Measurements from ENCODE around the gene EFCAB8. TPM values are rescaled to one million over a fixed set of nuclear protein-coding genes. Genes with fewer than 3 reads are reported as not detected.
A peak's percentile ranks its signal among the peaks of the same experiment; 100 is the strongest.

The EFCAB8 gene
- total RNA-seq, 8 experiments from 2014 or later = 0.05 to 0.73 (median 0.17) TPM; not detected in 3

DNA sequence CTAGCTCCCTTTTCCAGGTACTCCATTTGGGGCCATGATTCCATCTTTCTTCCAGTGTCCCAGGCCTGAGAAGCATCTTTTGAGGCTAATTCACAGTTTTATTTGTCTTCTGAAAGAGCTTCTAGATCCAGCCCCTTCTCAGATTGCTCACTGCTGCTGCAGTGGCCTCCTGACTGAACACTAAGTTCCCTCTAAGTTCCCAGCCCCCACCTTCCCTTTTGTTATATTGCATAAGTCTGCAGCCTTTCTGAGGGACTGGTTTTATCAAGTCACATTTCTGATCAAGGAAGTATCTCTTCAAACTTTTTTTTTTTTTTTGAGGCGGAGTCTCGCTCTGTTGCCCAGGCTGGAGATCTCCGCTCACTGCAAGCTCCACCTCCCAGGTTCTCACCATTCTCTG is 28.3 kb upstream of the EFCAB8 start:
- WGBS, 10 experiments = 90 to 100% (median 92%) methylated on average over 1 to 3 of the region's 3 CpGs; no CpG with 5 or more reads in 7 of the 10 experiments
- no peak for ATAC-seq (replicated peaks in 6 of 8)
- H3K27ac ChIP-seq = no peak overlapping the region

GRCh38 chr20:32831982-32832381 is 26.7 kb upstream of the EFCAB8 start:
- in situ Hi-C loops (cut with MboI; ENCODE audit: low pct_unique_long_range_greater_than_20kb in 2 of 9, low sequenced_read_pairs in 9 of 9, unreplicated experiment in 9 of 9) = no loop called here
- Histone ChIP-seq H3K4me1 (replicated peaks in 1 of 2) (peaks cover 0 to 4% of the 10 kb centered on the region in 2 donors), H3K27ac (no peak overlapping the region), H3K4me3 (no peak overlapping the region)
- WGBS, 10 experiments = 60 to 100% (median 77%) methylated on average over 1 to 5 of the region's 5 CpGs
- ATAC-seq (replicated peaks in 6 of 8) = no peak

More for the DNA sequence above, 28.3 kb upstream of the EFCAB8 start:
- in situ Hi-C loops (cut with MboI; ENCODE audit: low pct_unique_long_range_greater_than_20kb in 2 of 9, low sequenced_read_pairs in 9 of 9, unreplicated experiment in 9 of 9) = no loop called here
- H3K4me1 ChIP-seq (replicated peaks in 1 of 2) = peaks cover 0 to 4% of the 10 kb centered on the region in 2 donors
- H3K4me3 ChIP-seq = no peak overlapping the region

GRCh38 chr20:32832664-32833063 is 26.1 kb upstream of the EFCAB8 start:
- no peak overlapping the region for H3K4me3 ChIP-seq
- H3K4me1 ChIP-seq (replicated peaks in 1 of 2) = peaks cover 0 to 1% of the 10 kb centered on the region in 2 donors
- no peak overlapping the region for H3K27ac ChIP-seq
- in situ Hi-C loops (cut with MboI; ENCODE audit: low pct_unique_long_range_greater_than_20kb in 2 of 9, low sequenced_read_pairs in 9 of 9, unreplicated experiment in 9 of 9) = no loop called here
- WGBS, 10 experiments = 90 to 100% (median 97%) methylated on average over 2 to 11 of the region's 11 CpGs
- ATAC-seq (replicated peaks in 6 of 8) = no peak

- Histone ChIP-seq H3K4me1 (replicated peaks in 1 of 2) (no peaks in the 10 kb centered on the region), H3K27ac (no peak overlapping the region), H3K4me3 (no peak overlapping the region)
- no peak for ATAC-seq (replicated peaks in 6 of 8)
- in situ Hi-C loops (cut with MboI; ENCODE audit: low pct_unique_long_range_greater_than_20kb in 2 of 9, low sequenced_read_pairs in 9 of 9, unreplicated experiment in 9 of 9) = no loop called here
These were observed 23.8 kb upstream of the EFCAB8 start for GRCh38 chr20:32834972-32835371.

DNA sequence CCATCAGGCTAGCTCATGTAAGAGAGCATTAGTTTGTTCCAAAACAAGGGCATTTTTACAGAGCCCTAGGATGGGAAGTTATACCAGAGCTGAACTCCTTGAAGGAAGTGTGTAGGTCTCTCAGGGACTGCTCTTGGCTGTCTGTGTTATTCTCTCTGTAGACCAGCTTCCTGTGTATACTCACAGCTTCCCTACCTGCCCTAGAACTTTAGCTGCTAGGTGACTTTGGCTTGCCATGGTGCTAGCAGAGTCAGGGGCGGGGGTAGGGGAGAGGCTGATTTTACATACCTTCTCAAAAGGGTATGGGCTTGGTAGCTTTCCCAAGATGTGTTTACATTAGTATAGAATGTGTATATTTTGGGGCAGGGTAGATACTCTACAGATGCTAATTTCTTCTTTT is 21.6 kb upstream of the EFCAB8 start:
- ATAC-seq (replicated peaks in 6 of 8) = peak in 1 of 8 experiments; percentile 18
- WGBS, 10 experiments = 67 to 100% methylated on average over 1 of the region's 1 CpG; no CpG with 5 or more reads in 8 of the 10 experiments
- Histone ChIP-seq H3K27ac (no peak overlapping the region), H3K4me1 (replicated peaks in 1 of 2) (no peaks in the 10 kb centered on the region), H3K4me3 (no peak overlapping the region)
- in situ Hi-C loops (cut with MboI; ENCODE audit: low pct_unique_long_range_greater_than_20kb in 2 of 9, low sequenced_read_pairs in 9 of 9, unreplicated experiment in 9 of 9) = no loop called here

DNA sequence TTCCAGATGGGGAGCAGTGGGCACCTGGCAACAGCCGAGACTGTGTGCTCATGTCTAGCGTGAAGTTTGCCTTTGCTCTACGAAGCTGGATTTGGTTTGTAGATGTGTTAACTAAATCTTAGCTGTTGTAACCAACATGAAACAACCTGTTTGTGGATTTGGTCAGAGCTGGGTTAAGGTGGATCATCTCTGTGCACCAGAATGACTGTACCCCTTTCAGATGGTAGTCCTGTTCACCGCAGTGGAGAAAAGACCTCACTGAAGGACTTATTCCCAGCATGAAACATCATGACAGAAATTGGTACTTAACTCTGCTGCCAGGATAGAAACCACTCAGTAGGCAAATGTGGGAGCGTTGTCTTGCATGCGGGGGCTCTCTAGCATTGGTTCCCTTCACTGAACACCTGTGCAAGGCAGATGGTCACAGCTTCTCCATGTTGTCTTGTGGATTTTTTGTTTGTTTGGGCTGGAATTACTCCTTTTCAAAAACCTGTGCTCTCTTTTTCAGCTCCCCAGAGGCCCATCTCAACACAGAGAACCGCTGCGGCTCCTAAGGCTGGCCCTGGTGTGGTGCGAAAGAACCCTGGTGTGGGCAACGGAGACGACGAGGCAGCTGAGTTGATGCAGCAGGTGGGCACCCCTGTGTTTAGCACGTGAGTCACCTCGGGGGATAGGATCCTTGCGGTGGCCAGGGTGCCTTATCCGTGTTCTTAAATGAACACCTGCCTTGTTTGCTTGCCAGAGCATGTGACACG is 19.3 kb upstream of the EFCAB8 start:
- Histone ChIP-seq H3K4me1 (replicated peaks in 1 of 2) (no peaks in the 10 kb centered on the region), H3K27ac (no peak overlapping the region), H3K4me3 (no peak overlapping the region)
- in situ Hi-C loops (cut with MboI; ENCODE audit: low pct_unique_long_range_greater_than_20kb in 2 of 9, low sequenced_read_pairs in 9 of 9, unreplicated experiment in 9 of 9) = no loop called here
- 70 to 100% (median 94%) methylated on average over 1 to 6 of the region's 17 CpGs; no CpG with 5 or more reads in 2 of the 10 experiments for WGBS, 10 experiments
- ATAC-seq (replicated peaks in 6 of 8) = no peak

DNA sequence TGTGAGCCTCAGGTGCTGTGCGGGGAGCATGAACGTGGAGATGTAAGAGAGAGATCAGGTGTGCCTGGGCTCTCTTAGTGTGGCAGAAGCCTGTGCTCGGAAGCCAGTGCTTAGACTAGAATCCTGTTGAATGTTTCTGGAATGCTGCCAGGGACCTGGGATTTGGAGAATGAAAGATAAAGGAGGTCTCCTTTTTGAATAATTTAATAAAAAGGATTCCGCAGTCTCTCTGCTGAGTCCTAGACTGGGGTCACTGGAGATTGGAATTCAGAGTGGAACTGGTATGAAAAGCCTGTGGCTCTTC is 18.8 kb upstream of the EFCAB8 start:
- 80 to 100% (median 100%) methylated on average over 1 to 3 of the region's 4 CpGs; no CpG with 5 or more reads in 2 of the 10 experiments for WGBS, 10 experiments
- Histone ChIP-seq H3K4me1 (replicated peaks in 1 of 2) (no peaks in the 10 kb centered on the region), H3K27ac (no peak overlapping the region), H3K4me3 (no peak overlapping the region)
- in situ Hi-C loops (cut with MboI; ENCODE audit: low pct_unique_long_range_greater_than_20kb in 2 of 9, low sequenced_read_pairs in 9 of 9, unreplicated experiment in 9 of 9) = no loop called here
- no peak for ATAC-seq (replicated peaks in 6 of 8)

DNA sequence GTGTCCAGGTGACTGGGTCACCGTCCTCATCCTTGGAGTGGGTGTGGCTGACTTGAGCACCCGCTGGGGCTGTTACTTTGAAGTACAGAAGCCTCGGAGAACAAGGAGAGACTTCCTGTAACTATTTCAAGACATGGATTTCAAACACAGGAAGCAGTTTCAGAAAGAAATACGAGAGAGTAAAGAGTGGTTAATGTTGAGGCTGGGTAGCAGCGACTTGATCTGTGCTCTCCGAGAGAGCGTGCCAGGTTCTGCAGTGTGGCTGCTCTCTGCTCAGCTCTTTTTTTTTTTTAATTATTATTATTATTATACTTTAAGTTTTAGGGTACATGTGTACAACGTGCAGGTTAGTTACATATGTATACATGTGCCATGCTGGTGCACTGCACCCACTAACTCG is 17.5 kb upstream of the EFCAB8 start:
- no peak for ATAC-seq (replicated peaks in 6 of 8)
- Histone ChIP-seq H3K4me3 (no peak overlapping the region), H3K4me1 (replicated peaks in 1 of 2) (no peaks in the 10 kb centered on the region), H3K27ac (no peak overlapping the region)
- WGBS, 10 experiments = 87 to 100% (median 93%) methylated on average over 2 to 6 of the region's 9 CpGs; no CpG with 5 or more reads in 4 of the 10 experiments
- in situ Hi-C loops (cut with MboI; ENCODE audit: low pct_unique_long_range_greater_than_20kb in 2 of 9, low sequenced_read_pairs in 9 of 9, unreplicated experiment in 9 of 9) = no loop called here

DNA sequence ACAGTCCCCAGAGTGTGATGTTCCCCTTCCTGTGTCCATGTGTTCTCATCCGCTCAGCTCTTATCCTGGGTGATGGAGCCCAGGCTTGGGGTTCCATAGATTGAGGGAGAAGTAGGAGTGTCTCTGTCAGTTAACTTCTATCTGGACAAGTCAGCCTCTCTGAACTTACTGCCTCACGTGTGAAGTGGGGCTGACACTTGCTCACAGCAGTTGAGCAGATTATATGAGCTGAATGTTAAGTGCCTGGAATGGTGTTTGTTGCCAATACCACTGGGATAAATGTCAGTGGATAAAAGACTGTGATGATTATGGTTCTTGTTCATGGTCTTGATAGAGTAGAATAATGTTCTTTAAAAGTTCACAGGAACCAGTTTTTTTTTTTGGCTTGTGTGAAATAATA is 17.1 kb upstream of the EFCAB8 start:
- WGBS, 10 experiments = 80 to 100% (median 100%) methylated on average over 1 of the region's 2 CpGs; no CpG with 5 or more reads in 6 of the 10 experiments
- in situ Hi-C loops (cut with MboI; ENCODE audit: low pct_unique_long_range_greater_than_20kb in 2 of 9, low sequenced_read_pairs in 9 of 9, unreplicated experiment in 9 of 9) = no loop called here

DNA sequence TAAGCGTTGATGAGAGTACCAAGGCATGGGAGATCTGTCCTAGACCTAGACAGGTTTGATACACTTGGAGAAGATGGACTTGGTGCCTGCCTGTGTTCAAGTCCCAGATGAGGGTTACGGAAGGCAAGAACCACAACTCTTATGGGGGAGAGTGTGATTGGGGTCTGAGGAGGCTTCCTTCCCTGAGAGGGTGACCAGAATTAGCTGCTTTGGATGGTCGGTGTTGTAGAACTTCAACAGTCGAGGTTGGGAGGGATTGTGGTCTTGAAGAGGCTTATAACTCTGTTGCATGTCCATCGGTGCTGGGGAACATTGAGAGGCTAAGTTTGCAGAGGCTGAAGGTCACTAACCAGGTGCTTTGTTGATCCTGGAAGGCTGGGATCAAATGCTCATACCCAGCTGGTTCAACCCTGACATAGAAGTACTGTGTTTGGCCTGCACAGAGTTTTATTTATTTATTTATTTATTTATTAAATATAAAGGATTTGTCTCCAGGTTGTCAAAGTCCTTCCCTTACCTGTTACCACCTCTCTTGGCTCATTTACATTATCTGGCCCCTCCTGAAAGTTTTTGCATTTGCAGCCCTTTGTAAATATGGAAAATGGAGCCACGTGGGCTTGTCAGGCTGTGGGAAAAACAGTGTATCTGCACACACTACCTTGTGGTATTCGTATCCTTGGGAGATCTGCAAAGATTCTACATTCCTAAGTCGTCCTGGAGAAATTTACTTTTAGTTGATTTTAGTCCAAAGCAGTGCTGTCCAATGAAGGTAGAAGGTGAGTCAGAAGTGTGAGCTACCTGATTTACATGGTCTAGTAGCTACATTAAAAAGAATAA is 15.8 kb upstream of the EFCAB8 start:
- Histone ChIP-seq H3K4me1 (replicated peaks in 1 of 2) (no peaks in the 10 kb centered on the region), H3K4me3 (no peak overlapping the region), H3K27ac (no peak overlapping the region)
- 70 to 100% (median 88%) methylated on average over 1 to 6 of the region's 8 CpGs for WGBS, 10 experiments
- in situ Hi-C loops (cut with MboI; ENCODE audit: low pct_unique_long_range_greater_than_20kb in 2 of 9, low sequenced_read_pairs in 9 of 9, unreplicated experiment in 9 of 9) = no loop called here
- ATAC-seq (replicated peaks in 6 of 8) = no peak

More for the DNA sequence above, 17.1 kb upstream of the EFCAB8 start:
- H3K4me3 ChIP-seq = no peak overlapping the region
- no peak for ATAC-seq (replicated peaks in 6 of 8)
- H3K4me1 ChIP-seq (replicated peaks in 1 of 2) = no peaks in the 10 kb centered on the region
- no peak overlapping the region for H3K27ac ChIP-seq

GRCh38 chr20:32845786-32846185 is 12.9 kb upstream of the EFCAB8 start:
- WGBS, 10 experiments = 62 to 100% (median 98%) methylated on average over 2 of the region's 2 CpGs; no CpG with 5 or more reads in 6 of the 10 experiments
- Histone ChIP-seq H3K4me3 (no peak overlapping the region), H3K4me1 (replicated peaks in 1 of 2) (no peaks in the 10 kb centered on the region), H3K27ac (no peak overlapping the region)
- in situ Hi-C loops (cut with MboI; ENCODE audit: low pct_unique_long_range_greater_than_20kb in 2 of 9, low sequenced_read_pairs in 9 of 9, unreplicated experiment in 9 of 9) = no loop called here
- ATAC-seq (replicated peaks in 6 of 8) = no peak

- in situ Hi-C loops (cut with MboI; ENCODE audit: low pct_unique_long_range_greater_than_20kb in 2 of 9, low sequenced_read_pairs in 9 of 9, unreplicated experiment in 9 of 9) = no loop called here
- 78 to 100% (median 95%) methylated on average over 1 to 5 of the region's 5 CpGs; no CpG with 5 or more reads in 3 of the 10 experiments for WGBS, 10 experiments
- Histone ChIP-seq H3K4me1 (replicated peaks in 1 of 2) (no peaks in the 10 kb centered on the region), H3K4me3 (no peak overlapping the region), H3K27ac (no peak overlapping the region)
- no peak for ATAC-seq (replicated peaks in 6 of 8)
These were observed 11.9 kb upstream of the EFCAB8 start for GRCh38 chr20:32846852-32847251.

DNA sequence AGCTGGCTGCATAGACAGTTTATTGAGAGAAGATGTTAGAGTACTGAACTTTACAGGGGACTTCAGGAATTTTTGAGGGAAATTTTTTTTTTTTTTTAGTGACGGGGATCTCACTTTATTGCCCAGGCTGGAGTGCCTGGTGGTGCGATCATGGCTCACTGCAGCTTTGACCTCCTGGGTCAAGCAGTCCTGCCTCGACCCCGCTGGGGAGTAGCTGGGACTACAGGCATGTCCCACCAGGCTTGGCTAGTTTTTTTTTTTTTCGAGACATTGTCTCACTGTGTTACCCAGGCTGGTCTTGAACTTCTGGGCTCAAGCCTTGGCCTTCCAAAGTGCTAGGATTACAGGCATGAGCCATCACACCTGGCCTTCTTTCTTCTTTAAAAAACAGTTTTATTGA is 10.8 kb upstream of the EFCAB8 start:
- no peaks in the 10 kb centered on the region for H3K4me1 ChIP-seq (replicated peaks in 1 of 2)
- H3K27ac ChIP-seq = no peak overlapping the region
- WGBS, 10 experiments = 88 to 100% (median 100%) methylated on average over 1 to 4 of the region's 5 CpGs; no CpG with 5 or more reads in 3 of the 10 experiments
- no peak for ATAC-seq (replicated peaks in 6 of 8)
- in situ Hi-C loops (cut with MboI; ENCODE audit: low pct_unique_long_range_greater_than_20kb in 2 of 9, low sequenced_read_pairs in 9 of 9, unreplicated experiment in 9 of 9) = no loop called here
- no peak overlapping the region for H3K4me3 ChIP-seq
